SK-N-SH (cell line): Measurements from ENCODE around the gene DYRK3. TPM values are rescaled to one million over a fixed set of nuclear protein-coding genes. Genes with fewer than 3 reads are reported as not detected.

Experiments
- CTCF ChIA-PET: fragments of 300-600, 350-600 bp; formaldehyde crosslinking; extraction: SDS; loops from one replicate; lab custom pipeline; 2021; lab: Yijun Ruan, JAX
- POLR2A ChIA-PET: fragments of 350-600 bp; sonication (Branson Sonifier 250); formaldehyde crosslinking; extraction: SDS; loops from one replicate; lab custom pipeline; 2020; ENCODE audit warnings: antibody characterized with exemption, inconsistent platforms; lab: Yijun Ruan, JAX
- DNase-seq: peaks from one replicate; pipeline ENCODE4 v3.0.0; 2012
- H2AFZ ChIP-seq: fragments of 200-600 bp; sonication (generic); 2 replicates; pipeline ENCODE4 v1.8.1; 2016; ENCODE audit warnings: antibody characterized with exemption, mild to moderate bottlenecking, low read depth
- H3F3A ChIP-seq: fragments of 200-600 bp; sonication (generic); replicated peaks from 2 replicates; pipeline ENCODE3; 2016; ENCODE audit warnings: antibody characterized with exemption, mild to moderate bottlenecking; ENCODE audit not compliant: insufficient read depth
- H3K27ac ChIP-seq, 2 experiments: fragments of 200-500 bp in 1 of 2; fragments of 200-600 bp in 1 of 2; sonication (Bioruptor generic) in 1 of 2; sonication (generic), shearing (Covaris generic) in 1 of 2; 2 replicates each; pipeline versions ENCODE4 v1.5.1 to v1.6.1; 2014 to 2016; ENCODE audit warnings: low read depth in 2 of 2, inconsistent platforms in 1 of 2, low read length in 1 of 2, mild to moderate bottlenecking in 1 of 2, mixed read lengths in 1 of 2
- H3K27me3 ChIP-seq: fragments of 200-600 bp; sonication (generic), shearing (Covaris generic); 2 replicates; pipeline ENCODE4 v1.6.1; 2016; ENCODE audit warnings: mixed run types; ENCODE audit not compliant: insufficient read depth
- H3K36me3 ChIP-seq, 2 experiments: fragments of 200-500 bp in 1 of 2; fragments of 200-600 bp in 1 of 2; sonication (Bioruptor generic) in 1 of 2; sonication (generic) in 1 of 2; replicated peaks in 1 of 2; 2 replicates each; pipeline versions ENCODE3 to v1.5.1; 2014 to 2016; ENCODE audit warnings: low read length in 1 of 2, mild to moderate bottlenecking in 1 of 2; ENCODE audit not compliant: insufficient read depth in 2 of 2, control insufficient read depth in 1 of 2
- H3K4me1 ChIP-seq, 2 experiments: fragments of 200-500 bp in 1 of 2; fragments of 200-600 bp in 1 of 2; sonication (Bioruptor generic) in 1 of 2; sonication (generic), shearing (Covaris generic) in 1 of 2; 2 replicates each; pipeline versions ENCODE4 v1.5.1 to v1.6.1; 2014 to 2016; ENCODE audit warnings: low read depth in 1 of 2, low read length in 1 of 2, mixed run types in 1 of 2; ENCODE audit not compliant: insufficient read depth in 2 of 2, control insufficient read depth in 1 of 2
- H3K4me2 ChIP-seq: fragments of 200-600 bp; sonication (generic), shearing (Covaris generic); 2 replicates; pipeline ENCODE4 v1.6.1; 2017; ENCODE audit warnings: mixed run types
- H3K4me3 ChIP-seq, 2 experiments: fragments of 200-500 bp in 1 of 2; fragments of 200-600 bp in 1 of 2; sonication (Bioruptor generic) in 1 of 2; sonication (generic), shearing (Covaris generic) in 1 of 2; 2 replicates each; pipeline versions ENCODE4 v1.5.1 to v1.8.1; 2014 to 2016; ENCODE audit warnings: low read depth in 2 of 2, inconsistent platforms in 1 of 2, low read length in 1 of 2, mild to moderate bottlenecking in 1 of 2, mixed read lengths in 1 of 2, moderate library complexity in 1 of 2
- H3K79me2 ChIP-seq: fragments of 200-600 bp; sonication (generic); 2 replicates; pipeline ENCODE4 v1.8.1; 2017; ENCODE audit warnings: mild to moderate bottlenecking; ENCODE audit not compliant: insufficient read depth
- H3K9ac ChIP-seq: fragments of 200-600 bp; sonication (generic); 2 replicates; pipeline ENCODE4 v1.6.1; 2017; ENCODE audit warnings: mixed run types
- H3K9me2 ChIP-seq: fragments of 200-600 bp; sonication (generic); 2 replicates; pipeline ENCODE4 v1.6.1; 2017; ENCODE audit warnings: mixed run types
- H3K9me3 ChIP-seq: fragments of 200-600 bp; sonication (generic); 2 replicates; pipeline ENCODE4 v1.6.1; 2017; ENCODE audit warnings: mixed run types, mild to moderate bottlenecking, moderate library complexity
- H4K20me1 ChIP-seq: fragments of 200-600 bp; sonication (generic); 2 replicates; pipeline ENCODE4 v1.6.1; 2017; ENCODE audit warnings: mild to moderate bottlenecking, mixed run types; ENCODE audit not compliant: insufficient read depth
- FOSL2 ChIP-seq: IDR thresholded peaks from 2 replicates; pipeline ENCODE4 v1.4.0; 2012; ENCODE audit warnings: low read depth, mild to moderate bottlenecking, moderate library complexity, borderline replicate concordance
- GABPA ChIP-seq: IDR thresholded peaks from 2 replicates; pipeline ENCODE4 v1.4.0; 2012; ENCODE audit warnings: low read depth, mild to moderate bottlenecking
- MEF2A ChIP-seq: IDR thresholded peaks from 2 replicates; pipeline ENCODE4 v1.4.0; 2012; ENCODE audit warnings: low read depth, borderline replicate concordance
- MXI1 ChIP-seq: IDR thresholded peaks from 2 replicates; pipeline ENCODE4 v1.6.1; 2012; ENCODE audit warnings: mild to moderate bottlenecking, low read depth, low read length, improper control_type of control experiment
- NFIC ChIP-seq: IDR thresholded peaks from 2 replicates; pipeline ENCODE4 v1.4.0; 2012; ENCODE audit warnings: borderline replicate concordance
- POLR2AphosphoS5 ChIP-seq: IDR thresholded peaks from 2 replicates; pipeline ENCODE4 v1.6.1; 2012; ENCODE audit warnings: low read depth, low read length
- RFX5 ChIP-seq: IDR thresholded peaks from 2 replicates; pipeline ENCODE4 v1.6.1; 2012; ENCODE audit warnings: mild to moderate bottlenecking, improper control_type of control experiment, low read length
- RXRA ChIP-seq: IDR thresholded peaks from 2 replicates; pipeline ENCODE4 v1.4.0; 2012; ENCODE audit warnings: low read depth, mild to moderate bottlenecking, borderline replicate concordance
- SIN3A ChIP-seq: IDR thresholded peaks from 2 replicates; pipeline ENCODE4 v1.6.1; 2012; ENCODE audit warnings: low read depth, mild to moderate bottlenecking, low read length, moderate library complexity, borderline replicate concordance
- SMC3 ChIP-seq: IDR thresholded peaks from 2 replicates; pipeline ENCODE4 v1.6.1; 2012; ENCODE audit warnings: low read depth, low read length, improper control_type of control experiment
- TEAD4 ChIP-seq: IDR thresholded peaks from 2 replicates; pipeline ENCODE4 v1.4.0; 2012; ENCODE audit warnings: mild to moderate bottlenecking, borderline replicate concordance; ENCODE audit not compliant: insufficient read depth
- WGBS: methylation state at CpG from one replicate; pipeline ENCODE4 v1.1.6; 2017; ENCODE audit warnings: low lambda C conversion rate; 5-methylcytosine and 5-hydroxymethylcytosine counted together
- polyA plus RNA-seq, 3 experiments: library from polyadenylated mRNA; depleted of rRNA; stranded (reverse); fragments of >200 nt; gene quantifications; 2 replicates each; pipeline ENCODE4 v1.2.3, GENCODE V29; 2012
- TF ChIP-seq, protein P1 (sequence below): IDR thresholded peaks from 2 replicates; pipeline ENCODE4 v1.6.1; 2012; ENCODE audit warnings: mild to moderate bottlenecking, low read depth, low read length, moderate library complexity
- TF ChIP-seq, protein P2 (sequence below): fragments of 150-350 bp; IDR thresholded peaks from 2 replicates; pipeline ENCODE4 v1.6.1; 2016; ENCODE audit warnings: mild to moderate bottlenecking, low read depth, low read length
- TF ChIP-seq, protein P3 (sequence below): fragments of 150-350 bp; IDR thresholded peaks from 2 replicates; pipeline ENCODE4 v1.6.1; 2017; ENCODE audit warnings: antibody characterized with exemption, low read length, low read depth, borderline replicate concordance
- TF ChIP-seq, protein P4 (sequence below): IDR thresholded peaks from 2 replicates; pipeline ENCODE4 v1.4.0; 2012; ENCODE audit warnings: low read depth, borderline replicate concordance
- TF ChIP-seq, protein P5 (sequence below): IDR thresholded peaks from 2 replicates; pipeline ENCODE4 v1.4.0; 2012; ENCODE audit warnings: low read depth

The DYRK3 gene
- polyA plus RNA-seq, 1 of the 3 experiments (the other 2 are of a cell fraction): 3.6 TPM

DNA sequence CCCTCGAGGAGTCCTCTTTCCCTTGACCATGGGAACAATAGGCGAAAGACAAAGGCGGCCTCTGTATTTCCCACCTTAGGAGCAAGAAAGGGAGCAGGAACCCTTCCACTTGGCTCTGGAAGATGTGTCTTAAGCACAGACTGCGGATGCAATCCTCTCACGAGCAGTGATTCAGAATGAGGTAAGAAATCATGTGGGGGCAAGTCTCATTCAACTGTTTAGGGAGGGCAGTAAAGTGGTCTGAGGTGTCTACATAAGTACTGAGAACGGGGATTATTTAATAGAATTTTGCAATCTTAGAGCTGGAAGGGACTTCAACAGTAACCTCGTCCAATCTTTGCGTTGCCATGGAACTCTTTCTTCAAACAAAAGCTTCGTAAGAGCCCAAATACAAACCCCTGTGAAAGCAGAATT lies 1.6 kb upstream of the DYRK3 start:
- H3K4me3 ChIP-seq: no peak overlapping the region
- H3K4me2 ChIP-seq: 0 out of 2 replicates have a peak overlapping the region, but pooled peaks have one; percentile 5
- peak overlapping the region; percentile 89 for H2AFZ ChIP-seq
- no peaks in the 10 kb centered on the region for H3K9me3 ChIP-seq
- ChIA-PET POLR2A (no interaction called here), CTCF (interaction anchor here (0.7 to 17.3 kb wide), 21 partner anchors 12 to 349 kb away, joined by 3 to 450 read pairs (median 6); partner anchors contain the start of genes EIF2D and MAPKAPK2)
- peaks cover 24% of the 10 kb centered on the region for H3F3A ChIP-seq
- H3K9me2 ChIP-seq: no peaks in the 10 kb centered on the region
- H3K27me3 ChIP-seq: no peaks in the 10 kb centered on the region; the same call in 1 of the 2 replicates
- no peak for DNase-seq
- 61% methylated on average over 9 of the region's 9 CpGs for WGBS
- peaks cover 0 to 1% of the 10 kb centered on the region in 2 experiments for H3K36me3 ChIP-seq
- TF ChIP-seq TEAD4 (no peak), RFX5 (no peak), GABPA (no peak), RXRA (no peak), FOSL2 (no peak; the same call in 1 of the 2 replicates), POLR2AphosphoS5 (no peak), MXI1 (no peak), SIN3A (no peak), NFIC (no peak), SMC3 (no peak), MEF2A (no peak)
- TF ChIP-seq, protein P1, sequence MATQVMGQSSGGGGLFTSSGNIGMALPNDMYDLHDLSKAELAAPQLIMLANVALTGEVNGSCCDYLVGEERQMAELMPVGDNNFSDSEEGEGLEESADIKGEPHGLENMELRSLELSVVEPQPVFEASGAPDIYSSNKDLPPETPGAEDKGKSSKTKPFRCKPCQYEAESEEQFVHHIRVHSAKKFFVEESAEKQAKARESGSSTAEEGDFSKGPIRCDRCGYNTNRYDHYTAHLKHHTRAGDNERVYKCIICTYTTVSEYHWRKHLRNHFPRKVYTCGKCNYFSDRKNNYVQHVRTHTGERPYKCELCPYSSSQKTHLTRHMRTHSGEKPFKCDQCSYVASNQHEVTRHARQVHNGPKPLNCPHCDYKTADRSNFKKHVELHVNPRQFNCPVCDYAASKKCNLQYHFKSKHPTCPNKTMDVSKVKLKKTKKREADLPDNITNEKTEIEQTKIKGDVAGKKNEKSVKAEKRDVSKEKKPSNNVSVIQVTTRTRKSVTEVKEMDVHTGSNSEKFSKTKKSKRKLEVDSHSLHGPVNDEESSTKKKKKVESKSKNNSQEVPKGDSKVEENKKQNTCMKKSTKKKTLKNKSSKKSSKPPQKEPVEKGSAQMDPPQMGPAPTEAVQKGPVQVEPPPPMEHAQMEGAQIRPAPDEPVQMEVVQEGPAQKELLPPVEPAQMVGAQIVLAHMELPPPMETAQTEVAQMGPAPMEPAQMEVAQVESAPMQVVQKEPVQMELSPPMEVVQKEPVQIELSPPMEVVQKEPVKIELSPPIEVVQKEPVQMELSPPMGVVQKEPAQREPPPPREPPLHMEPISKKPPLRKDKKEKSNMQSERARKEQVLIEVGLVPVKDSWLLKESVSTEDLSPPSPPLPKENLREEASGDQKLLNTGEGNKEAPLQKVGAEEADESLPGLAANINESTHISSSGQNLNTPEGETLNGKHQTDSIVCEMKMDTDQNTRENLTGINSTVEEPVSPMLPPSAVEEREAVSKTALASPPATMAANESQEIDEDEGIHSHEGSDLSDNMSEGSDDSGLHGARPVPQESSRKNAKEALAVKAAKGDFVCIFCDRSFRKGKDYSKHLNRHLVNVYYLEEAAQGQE: no peak
- TF ChIP-seq, protein P2, sequence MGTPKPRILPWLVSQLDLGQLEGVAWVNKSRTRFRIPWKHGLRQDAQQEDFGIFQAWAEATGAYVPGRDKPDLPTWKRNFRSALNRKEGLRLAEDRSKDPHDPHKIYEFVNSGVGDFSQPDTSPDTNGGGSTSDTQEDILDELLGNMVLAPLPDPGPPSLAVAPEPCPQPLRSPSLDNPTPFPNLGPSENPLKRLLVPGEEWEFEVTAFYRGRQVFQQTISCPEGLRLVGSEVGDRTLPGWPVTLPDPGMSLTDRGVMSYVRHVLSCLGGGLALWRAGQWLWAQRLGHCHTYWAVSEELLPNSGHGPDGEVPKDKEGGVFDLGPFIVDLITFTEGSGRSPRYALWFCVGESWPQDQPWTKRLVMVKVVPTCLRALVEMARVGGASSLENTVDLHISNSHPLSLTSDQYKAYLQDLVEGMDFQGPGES: no peak
- TF ChIP-seq, protein P3, sequence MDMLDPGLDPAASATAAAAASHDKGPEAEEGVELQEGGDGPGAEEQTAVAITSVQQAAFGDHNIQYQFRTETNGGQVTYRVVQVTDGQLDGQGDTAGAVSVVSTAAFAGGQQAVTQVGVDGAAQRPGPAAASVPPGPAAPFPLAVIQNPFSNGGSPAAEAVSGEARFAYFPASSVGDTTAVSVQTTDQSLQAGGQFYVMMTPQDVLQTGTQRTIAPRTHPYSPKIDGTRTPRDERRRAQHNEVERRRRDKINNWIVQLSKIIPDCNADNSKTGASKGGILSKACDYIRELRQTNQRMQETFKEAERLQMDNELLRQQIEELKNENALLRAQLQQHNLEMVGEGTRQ: no peak
- TF ChIP-seq, protein P4, sequence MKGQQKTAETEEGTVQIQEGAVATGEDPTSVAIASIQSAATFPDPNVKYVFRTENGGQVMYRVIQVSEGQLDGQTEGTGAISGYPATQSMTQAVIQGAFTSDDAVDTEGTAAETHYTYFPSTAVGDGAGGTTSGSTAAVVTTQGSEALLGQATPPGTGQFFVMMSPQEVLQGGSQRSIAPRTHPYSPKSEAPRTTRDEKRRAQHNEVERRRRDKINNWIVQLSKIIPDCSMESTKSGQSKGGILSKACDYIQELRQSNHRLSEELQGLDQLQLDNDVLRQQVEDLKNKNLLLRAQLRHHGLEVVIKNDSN: no peak
- TF ChIP-seq, protein P5, sequence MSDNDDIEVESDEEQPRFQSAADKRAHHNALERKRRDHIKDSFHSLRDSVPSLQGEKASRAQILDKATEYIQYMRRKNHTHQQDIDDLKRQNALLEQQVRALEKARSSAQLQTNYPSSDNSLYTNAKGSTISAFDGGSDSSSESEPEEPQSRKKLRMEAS: no peak
- H3K4me1 ChIP-seq: peaks cover 15 to 22% of the 10 kb centered on the region in 2 experiments; a peak in 3 of 4 replicates
- peak overlapping the region in 1 of 2 experiments; percentile 79; a peak in 2 of 4 replicates for H3K27ac ChIP-seq
- H4K20me1 ChIP-seq: no peaks in the 10 kb centered on the region
- peaks cover 27% of the 10 kb centered on the region for H3K79me2 ChIP-seq
- H3K9ac ChIP-seq: 0 out of 2 replicates have a peak overlapping the region, but pooled peaks have one; percentile 10
